ENCODE measurements around the gene PTPRM. TPM values are rescaled to one million over a fixed set of nuclear protein-coding genes. Genes with fewer than 3 reads are reported as not detected.

PTPRM gene
- total and polyA plus RNA-seq, 2 donors, result 37.3 to 55.6 TPM

GRCh38 chr18:8097399-8097798 is 530.3 kb downstream of the PTPRM start:
- no peak overlapping the region for H3K27ac ChIP-seq (ENCODE audit: low read depth in 1 of 2, low read length in 1 of 2)
- no peak overlapping the region for H3K4me3 ChIP-seq (ENCODE audit: low read length in 2 of 2)
- H3K36me3 ChIP-seq (ENCODE audit: control insufficient read depth in 2 of 2, insufficient read depth in 2 of 2, low read length in 1 of 2), result peaks cover 0 to 2% of the 10 kb centered on the region in 2 donors

GRCh38 chr18:8097927-8098326 is 530.8 kb downstream of the PTPRM start:
- Histone ChIP-seq H3K27ac (ENCODE audit: low read depth in 1 of 2, low read length in 1 of 2) (no peak overlapping the region), H3K27me3 (ENCODE audit: control insufficient read depth in 2 of 2, insufficient read depth in 1 of 2, low read length in 1 of 2) (no peaks in the 10 kb centered on the region), H3K4me1 (ENCODE audit: control insufficient read depth in 2 of 2, insufficient read depth in 2 of 2, low read length in 2 of 2) (no peaks in the 10 kb centered on the region), H3K36me3 (ENCODE audit: control insufficient read depth in 2 of 2, insufficient read depth in 2 of 2, low read length in 1 of 2) (peaks cover 0 to 6% of the 10 kb centered on the region in 2 donors), H3K9me3 (ENCODE audit: control insufficient read depth in 2 of 2, insufficient read depth in 1 of 2, low read length in 1 of 2) (no peaks in the 10 kb centered on the region), H3K4me3 (ENCODE audit: low read length in 2 of 2) (no peak overlapping the region)
- no peak for DNase-seq (ENCODE audit: low read depth in 6 of 9, low spot score in 9 of 9)
- 69% methylated on average over 1 of the region's 1 CpG for WGBS

More at GRCh38 chr18:8097399-8097798, 530.3 kb downstream of the PTPRM start:
- H3K4me1 ChIP-seq (ENCODE audit: control insufficient read depth in 2 of 2, insufficient read depth in 2 of 2, low read length in 2 of 2), result no peaks in the 10 kb centered on the region
- no peaks in the 10 kb centered on the region for H3K27me3 ChIP-seq (ENCODE audit: control insufficient read depth in 2 of 2, insufficient read depth in 1 of 2, low read length in 1 of 2)
- DNase-seq (ENCODE audit: low read depth in 6 of 9, low spot score in 9 of 9), result no peak
- H3K9me3 ChIP-seq (ENCODE audit: control insufficient read depth in 2 of 2, insufficient read depth in 1 of 2, low read length in 1 of 2), result no peaks in the 10 kb centered on the region

DNA sequence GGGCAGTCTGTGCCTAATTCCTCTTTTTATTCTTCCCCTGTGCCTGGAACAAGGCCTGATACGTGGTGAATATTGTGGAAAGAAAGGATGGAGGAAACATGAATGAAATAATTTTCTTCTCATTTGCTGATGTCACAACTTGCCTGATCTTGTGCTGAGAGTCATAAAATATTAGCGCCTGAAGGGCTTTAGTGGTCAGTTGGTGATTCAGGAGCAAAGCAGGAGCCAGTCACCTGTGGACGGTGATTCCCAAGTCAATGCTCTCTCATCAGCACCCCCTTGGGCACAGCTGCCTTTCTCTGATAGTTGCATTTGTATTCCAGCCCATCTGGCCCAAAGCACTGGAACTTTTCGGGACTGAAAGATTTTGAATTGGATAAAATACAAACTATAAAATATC is 539.5 kb downstream of the PTPRM start:
- Histone ChIP-seq H3K36me3 (ENCODE audit: control insufficient read depth in 2 of 2, insufficient read depth in 2 of 2, low read length in 1 of 2) (peaks cover 0 to 6% of the 10 kb centered on the region in 2 donors), H3K27me3 (ENCODE audit: control insufficient read depth in 2 of 2, insufficient read depth in 1 of 2, low read length in 1 of 2) (no peaks in the 10 kb centered on the region), H3K9me3 (ENCODE audit: control insufficient read depth in 2 of 2, insufficient read depth in 1 of 2, low read length in 1 of 2) (no peaks in the 10 kb centered on the region), H3K4me1 (ENCODE audit: control insufficient read depth in 2 of 2, insufficient read depth in 2 of 2, low read length in 2 of 2) (no peaks in the 10 kb centered on the region), H3K4me3 (ENCODE audit: low read length in 2 of 2) (no peak overlapping the region), H3K27ac (ENCODE audit: low read depth in 1 of 2, low read length in 1 of 2) (no peak overlapping the region)
- DNase-seq (ENCODE audit: low read depth in 6 of 9, low spot score in 9 of 9), result no peak
- WGBS, result over 99% methylated on average over 4 of the region's 4 CpGs

GRCh38 chr18:8107426-8107825 is 540.3 kb downstream of the PTPRM start:
- Histone ChIP-seq H3K27me3 (ENCODE audit: control insufficient read depth in 2 of 2, insufficient read depth in 1 of 2, low read length in 1 of 2) (no peaks in the 10 kb centered on the region), H3K27ac (ENCODE audit: low read depth in 1 of 2, low read length in 1 of 2) (no peak overlapping the region), H3K4me1 (ENCODE audit: control insufficient read depth in 2 of 2, insufficient read depth in 2 of 2, low read length in 2 of 2) (no peaks in the 10 kb centered on the region), H3K36me3 (ENCODE audit: control insufficient read depth in 2 of 2, insufficient read depth in 2 of 2, low read length in 1 of 2) (peaks cover 0 to 4% of the 10 kb centered on the region in 2 donors), H3K9me3 (ENCODE audit: control insufficient read depth in 2 of 2, insufficient read depth in 1 of 2, low read length in 1 of 2) (no peaks in the 10 kb centered on the region), H3K4me3 (ENCODE audit: low read length in 2 of 2) (no peak overlapping the region)
- DNase-seq (ENCODE audit: low read depth in 6 of 9, low spot score in 9 of 9), result no peak
- WGBS, result 98% methylated on average over 2 of the region's 2 CpGs

DNA sequence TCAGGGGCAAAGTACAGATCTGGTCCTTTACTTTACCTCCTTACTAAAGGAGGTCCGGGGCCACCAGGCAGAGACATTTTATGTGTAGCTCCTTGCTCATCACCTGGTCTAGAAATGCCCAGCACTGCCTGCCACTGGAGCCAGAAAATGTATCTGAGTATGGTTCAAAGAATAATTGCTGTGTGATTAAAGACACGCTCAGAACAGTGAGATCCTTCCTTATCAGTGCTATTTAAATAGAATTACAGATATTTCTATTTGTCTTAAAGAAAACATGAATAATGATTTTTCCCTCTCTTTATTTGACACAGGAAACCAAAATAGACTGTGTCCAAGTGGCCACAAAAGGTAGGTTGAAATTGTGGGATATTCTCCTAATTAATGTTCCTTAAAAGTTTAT is 547.4 kb downstream of the PTPRM start:
- DNase-seq (ENCODE audit: low read depth in 6 of 9, low spot score in 9 of 9), result no peak
- Histone ChIP-seq H3K27me3 (ENCODE audit: control insufficient read depth in 2 of 2, insufficient read depth in 1 of 2, low read length in 1 of 2) (no peaks in the 10 kb centered on the region), H3K4me3 (ENCODE audit: low read length in 2 of 2) (no peak overlapping the region), H3K4me1 (ENCODE audit: control insufficient read depth in 2 of 2, insufficient read depth in 2 of 2, low read length in 2 of 2) (no peaks in the 10 kb centered on the region), H3K9me3 (ENCODE audit: control insufficient read depth in 2 of 2, insufficient read depth in 1 of 2, low read length in 1 of 2) (no peaks in the 10 kb centered on the region), H3K36me3 (ENCODE audit: control insufficient read depth in 2 of 2, insufficient read depth in 2 of 2, low read length in 1 of 2) (peaks cover 3% of the 10 kb centered on the region in 2 donors), H3K27ac (ENCODE audit: low read depth in 1 of 2, low read length in 1 of 2) (no peak overlapping the region)
- 98% methylated on average over 2 of the region's 2 CpGs for WGBS

DNA sequence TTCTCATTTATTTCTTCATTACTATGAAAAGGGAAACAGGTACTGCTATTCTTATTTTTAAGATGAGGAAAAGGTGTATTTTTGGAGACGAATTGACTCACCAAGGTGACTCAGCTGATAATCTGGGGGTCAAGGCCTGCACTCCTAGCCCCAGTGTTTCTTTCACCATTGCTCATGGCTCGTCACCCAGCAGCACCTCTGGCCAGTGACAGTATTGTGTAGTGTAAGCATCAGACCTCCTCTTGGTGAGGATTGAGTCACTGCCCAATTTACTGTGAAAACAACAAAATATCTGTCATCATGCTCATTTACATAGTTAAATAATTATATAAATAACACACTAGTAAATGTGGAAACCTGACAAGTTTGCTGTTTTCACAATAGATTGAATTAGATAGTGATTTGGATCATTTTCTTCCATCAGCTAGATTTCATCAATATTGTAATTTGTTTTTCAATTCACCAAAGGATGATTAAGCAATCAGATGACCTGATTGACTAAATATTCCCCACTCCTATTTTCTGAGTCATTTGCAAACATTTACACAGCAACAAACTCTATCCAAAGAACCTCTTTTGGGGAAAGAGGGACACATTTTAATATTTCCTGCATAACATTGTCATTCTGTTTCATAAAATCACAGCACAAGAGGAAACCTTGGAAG is 549.4 kb downstream of the PTPRM start:
- Histone ChIP-seq H3K27ac (ENCODE audit: low read depth in 1 of 2, low read length in 1 of 2) (no peak overlapping the region), H3K4me1 (ENCODE audit: control insufficient read depth in 2 of 2, insufficient read depth in 2 of 2, low read length in 2 of 2) (no peaks in the 10 kb centered on the region), H3K27me3 (ENCODE audit: control insufficient read depth in 2 of 2, insufficient read depth in 1 of 2, low read length in 1 of 2) (no peaks in the 10 kb centered on the region)

GRCh38 chr18:8117006-8117371 is 549.9 kb downstream of the PTPRM start:
- Histone ChIP-seq H3K36me3 (ENCODE audit: control insufficient read depth in 2 of 2, insufficient read depth in 2 of 2, low read length in 1 of 2) (peaks cover 3% of the 10 kb centered on the region in 2 donors), H3K27me3 (ENCODE audit: control insufficient read depth in 2 of 2, insufficient read depth in 1 of 2, low read length in 1 of 2) (no peaks in the 10 kb centered on the region), H3K27ac (ENCODE audit: low read depth in 1 of 2, low read length in 1 of 2) (no peak overlapping the region), H3K9me3 (ENCODE audit: control insufficient read depth in 2 of 2, insufficient read depth in 1 of 2, low read length in 1 of 2) (no peaks in the 10 kb centered on the region), H3K4me1 (ENCODE audit: control insufficient read depth in 2 of 2, insufficient read depth in 2 of 2, low read length in 2 of 2) (no peaks in the 10 kb centered on the region), H3K4me3 (ENCODE audit: low read length in 2 of 2) (no peak overlapping the region)
- 98% methylated on average over 2 of the region's 2 CpGs for WGBS
- DNase-seq (ENCODE audit: low read depth in 6 of 9, low spot score in 9 of 9), result no peak

More for the DNA sequence above, 549.4 kb downstream of the PTPRM start:
- DNase-seq (ENCODE audit: low read depth in 6 of 9, low spot score in 9 of 9), result no peak
- H3K4me3 ChIP-seq (ENCODE audit: low read length in 2 of 2), result no peak overlapping the region
- H3K36me3 ChIP-seq (ENCODE audit: control insufficient read depth in 2 of 2, insufficient read depth in 2 of 2, low read length in 1 of 2), result peaks cover 3% of the 10 kb centered on the region in 2 donors
- H3K9me3 ChIP-seq (ENCODE audit: control insufficient read depth in 2 of 2, insufficient read depth in 1 of 2, low read length in 1 of 2), result no peaks in the 10 kb centered on the region
- 98% methylated on average over 2 of the region's 2 CpGs for WGBS

DNA sequence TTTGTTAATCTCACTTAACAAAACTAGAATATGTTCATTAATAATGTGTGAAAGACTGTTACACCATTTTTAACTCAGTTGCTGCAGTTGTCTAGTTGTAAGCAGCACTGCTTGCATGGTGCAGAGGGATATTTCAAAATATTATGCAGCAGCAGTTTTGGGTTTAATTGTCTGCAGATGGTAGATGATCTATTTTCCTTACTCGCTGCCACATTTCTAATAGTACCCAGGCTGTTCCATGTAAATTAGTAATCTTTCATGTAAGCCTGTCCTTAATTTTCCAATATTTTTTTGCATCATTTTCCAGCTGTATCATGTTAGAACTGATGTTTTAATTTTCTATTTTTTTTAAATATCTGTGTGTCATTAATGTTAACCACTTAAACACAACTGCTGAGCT is 554.0 kb downstream of the PTPRM start:
- no peak overlapping the region for H3K27ac ChIP-seq (ENCODE audit: low read depth in 1 of 2, low read length in 1 of 2)
- H3K27me3 ChIP-seq (ENCODE audit: control insufficient read depth in 2 of 2, insufficient read depth in 1 of 2, low read length in 1 of 2), result no peaks in the 10 kb centered on the region
- WGBS, result 97% methylated on average over 1 of the region's 1 CpG
- H3K9me3 ChIP-seq (ENCODE audit: control insufficient read depth in 2 of 2, insufficient read depth in 1 of 2, low read length in 1 of 2), result no peaks in the 10 kb centered on the region
- H3K36me3 ChIP-seq (ENCODE audit: control insufficient read depth in 2 of 2, insufficient read depth in 2 of 2, low read length in 1 of 2), result peaks cover 0 to 3% of the 10 kb centered on the region in 2 donors
- DNase-seq (ENCODE audit: low read depth in 6 of 9, low spot score in 9 of 9), result no peak
- no peak overlapping the region for H3K4me3 ChIP-seq (ENCODE audit: low read length in 2 of 2)
- H3K4me1 ChIP-seq (ENCODE audit: control insufficient read depth in 2 of 2, insufficient read depth in 2 of 2, low read length in 2 of 2), result no peaks in the 10 kb centered on the region

DNA sequence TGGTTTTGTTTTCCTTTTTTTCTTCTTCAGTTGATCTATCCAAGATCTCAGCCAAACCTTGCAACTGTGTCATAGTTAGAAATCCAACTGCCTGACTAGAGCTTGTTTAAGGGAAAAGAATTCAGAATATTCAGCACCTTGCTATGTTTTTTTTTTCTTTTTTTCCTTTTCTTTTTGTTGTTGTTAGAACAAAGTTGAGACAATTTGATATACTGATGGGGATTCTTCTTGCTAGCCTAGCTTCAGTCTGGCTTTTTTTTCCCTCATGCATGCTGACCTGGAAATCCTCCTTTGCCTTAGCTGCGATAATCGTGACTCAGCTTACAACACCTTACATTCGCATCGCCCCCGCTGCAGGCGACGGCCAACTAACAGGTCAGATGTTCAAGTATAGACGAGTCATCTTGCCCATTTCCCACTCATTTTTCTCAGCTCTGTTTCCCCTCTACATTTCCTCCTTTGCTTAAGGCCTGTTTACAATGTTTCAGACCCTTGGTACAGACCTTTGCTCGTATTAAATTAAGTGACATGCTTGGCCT is 554.9 kb downstream of the PTPRM start:
- 95% methylated on average over 9 of the region's 9 CpGs for WGBS
- no peaks in the 10 kb centered on the region for H3K9me3 ChIP-seq (ENCODE audit: control insufficient read depth in 2 of 2, insufficient read depth in 1 of 2, low read length in 1 of 2)
- H3K27ac ChIP-seq (ENCODE audit: low read depth in 1 of 2, low read length in 1 of 2), result no peak overlapping the region
- H3K4me1 ChIP-seq (ENCODE audit: control insufficient read depth in 2 of 2, insufficient read depth in 2 of 2, low read length in 2 of 2), result no peaks in the 10 kb centered on the region
- no peaks in the 10 kb centered on the region for H3K36me3 ChIP-seq (ENCODE audit: control insufficient read depth in 2 of 2, insufficient read depth in 2 of 2, low read length in 1 of 2)
- no peak for DNase-seq (ENCODE audit: low read depth in 6 of 9, low spot score in 9 of 9)
- H3K27me3 ChIP-seq (ENCODE audit: control insufficient read depth in 2 of 2, insufficient read depth in 1 of 2, low read length in 1 of 2), result no peaks in the 10 kb centered on the region
- H3K4me3 ChIP-seq (ENCODE audit: low read length in 2 of 2), result no peak overlapping the region
